Measurements from ENCODE around the gene CCNYL1.

Gene CCNYL1

GRCh38 chr2:207767461-207768167 lies 56.2 kb downstream of the CCNYL1 start:
- no peak for DNase-seq

- peak; percentile 14 for DNase-seq
Measured at GRCh38 chr2:207768168-207768865, 56.9 kb downstream of the CCNYL1 start.

- no peak for DNase-seq
Measured at GRCh38 chr2:207768866-207769596, 57.6 kb downstream of the CCNYL1 start.

GRCh38 chr2:207770602-207771404 lies 59.4 kb downstream of the CCNYL1 start:
- no peak for DNase-seq

DNA sequence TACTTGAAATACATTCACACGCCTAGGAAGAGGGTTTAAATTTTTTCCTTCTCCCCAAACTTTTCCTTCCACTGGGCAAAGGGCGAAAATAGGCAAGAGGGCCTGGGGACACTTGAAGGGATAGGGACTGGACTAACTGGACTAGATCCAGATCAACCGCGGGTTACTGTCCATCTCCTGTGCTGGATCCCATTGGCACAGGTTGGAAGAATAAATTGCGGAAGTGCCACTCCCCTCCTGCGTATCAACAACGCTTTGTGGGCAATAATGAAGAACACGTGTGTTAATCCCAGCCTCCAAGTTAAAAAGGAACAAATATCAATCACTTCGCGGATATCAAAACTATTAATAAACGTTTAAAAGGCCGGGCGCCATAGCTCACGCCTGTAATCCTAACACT lies 60.0 kb downstream of the CCNYL1 start:
- DNase-seq: no peak

DNA sequence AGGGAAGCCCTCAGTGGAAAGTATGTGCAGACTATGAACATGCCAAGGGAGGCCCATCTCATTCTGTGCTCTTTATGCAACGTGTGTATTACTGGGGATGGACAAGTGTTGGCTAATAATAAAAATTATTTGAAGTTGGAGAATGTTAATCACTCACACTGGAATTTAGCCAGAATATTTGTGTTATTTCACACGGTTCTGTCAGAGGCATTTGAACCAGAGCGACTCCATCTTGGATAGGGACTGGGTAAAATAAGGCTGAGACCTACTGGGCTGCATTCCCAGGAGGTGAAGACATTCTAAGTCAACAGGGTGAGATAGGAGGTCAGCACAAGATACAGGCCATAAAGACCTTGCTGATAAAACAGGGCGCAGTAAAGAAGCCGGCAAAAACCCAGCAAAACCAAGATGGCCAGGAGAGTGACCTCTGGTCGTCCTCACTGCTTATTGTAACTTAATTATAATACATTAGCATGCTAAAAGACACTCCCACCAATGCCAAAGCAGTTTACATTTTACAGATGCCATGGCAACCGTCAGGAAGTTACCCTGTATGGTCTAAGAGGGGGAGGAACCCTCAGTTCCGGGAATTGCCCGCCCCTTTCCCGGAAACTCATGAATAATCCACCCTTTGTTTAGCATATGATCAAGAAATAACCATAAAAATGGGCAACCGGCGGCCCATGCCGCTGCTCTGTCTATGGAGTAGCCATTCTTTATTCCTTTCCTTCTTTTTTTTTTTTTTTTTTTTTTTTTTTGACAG lies 60.8 kb downstream of the CCNYL1 start:
- no peak for DNase-seq

- no peak for DNase-seq
Measured at GRCh38 chr2:207772844-207773205, 61.4 kb downstream of the CCNYL1 start.

- DNase-seq: no peak
Measured at GRCh38 chr2:207775473-207775872, 64.0 kb downstream of the CCNYL1 start.

- no peak for DNase-seq
Measured at GRCh38 chr2:207777124-207777523, 65.7 kb downstream of the CCNYL1 start.

DNA sequence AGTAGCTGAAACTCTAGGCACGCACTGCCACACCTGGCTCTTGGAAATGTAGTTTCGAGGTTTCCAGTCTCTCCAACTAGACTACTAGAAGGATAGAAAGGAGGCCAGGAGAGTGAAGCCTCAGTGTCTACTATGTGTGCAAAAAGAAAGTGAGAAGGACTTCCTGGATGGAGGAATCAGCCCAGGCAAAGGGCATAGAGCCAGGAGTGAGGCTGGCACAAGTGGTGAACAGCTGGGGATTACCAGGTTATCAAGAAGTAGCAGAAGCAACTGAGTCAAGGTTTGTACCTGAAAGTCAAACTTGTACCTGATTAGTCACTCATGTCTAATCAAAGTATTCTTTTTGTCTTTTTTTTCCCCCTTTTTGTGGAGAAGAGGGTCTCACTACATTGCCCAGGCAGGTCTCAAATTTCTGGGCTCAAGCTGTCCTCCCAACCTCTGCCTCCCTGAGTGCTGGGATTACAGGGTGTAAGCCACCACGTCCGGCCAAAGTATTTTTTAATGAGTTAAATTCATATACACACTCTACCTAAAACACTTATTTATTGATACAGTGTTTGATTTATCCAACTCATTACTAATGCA lies 67.0 kb downstream of the CCNYL1 start:
- no peak for DNase-seq

GRCh38 chr2:207779523-207779922 lies 68.1 kb downstream of the CCNYL1 start:
- no peak for DNase-seq

DNA sequence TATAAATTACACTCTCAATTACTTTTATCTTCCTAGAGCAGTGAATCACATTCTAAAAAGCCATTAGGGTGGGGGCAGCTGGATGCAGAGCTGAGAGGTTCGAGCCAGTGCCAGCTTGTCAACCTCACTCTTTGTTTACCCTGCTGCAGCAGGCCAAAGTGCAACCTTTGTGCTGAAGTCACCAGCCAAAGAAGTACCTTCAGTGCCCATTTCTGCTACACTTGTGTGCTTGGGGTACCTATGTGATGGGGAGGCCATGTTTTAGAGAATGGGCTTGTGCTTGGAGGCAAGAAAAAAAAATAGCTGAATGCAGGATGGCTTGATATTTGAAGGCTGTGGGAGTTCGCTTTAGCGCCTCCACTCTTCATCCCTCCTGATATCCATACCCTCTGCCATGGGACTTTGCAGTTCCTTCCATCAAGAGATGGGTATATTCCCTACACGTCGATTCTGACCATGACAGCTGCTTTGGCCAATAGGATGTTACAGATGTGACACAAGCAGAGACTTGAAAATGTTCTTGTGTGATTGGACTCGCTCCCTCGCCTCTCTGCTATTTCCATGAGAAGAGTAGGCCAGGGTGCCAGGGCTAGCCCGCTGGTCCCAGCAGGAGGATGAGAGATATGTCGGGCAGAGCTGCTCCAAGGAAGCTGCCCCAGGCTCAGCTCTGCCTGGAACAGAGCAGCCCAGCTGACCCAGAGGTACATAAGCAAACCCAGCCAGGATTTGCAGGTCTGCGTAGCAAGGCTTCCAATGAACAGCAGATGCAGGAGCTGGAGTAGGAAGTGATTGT lies 71.0 kb downstream of the CCNYL1 start:
- no peak for DNase-seq

DNA sequence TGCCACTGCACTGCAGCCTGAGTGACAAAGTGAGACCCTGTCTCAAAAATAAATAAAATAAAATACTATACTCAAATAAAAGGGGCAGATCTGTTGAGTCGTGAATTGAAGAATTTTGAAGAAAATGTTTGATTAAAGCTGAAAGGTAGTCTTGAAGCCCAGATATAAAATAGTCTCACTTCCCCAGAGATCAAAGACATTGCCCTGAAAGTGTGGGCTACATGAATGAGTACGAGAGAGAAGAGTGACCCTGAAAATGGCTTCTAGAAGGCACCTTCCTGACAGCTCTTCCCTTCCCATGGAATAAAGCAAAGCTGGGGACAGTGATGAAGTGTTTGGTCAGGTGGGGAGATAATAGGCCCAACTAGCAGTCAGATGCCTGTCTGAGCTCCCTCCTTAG lies 72.1 kb downstream of the CCNYL1 start:
- DNase-seq: no peak

DNA sequence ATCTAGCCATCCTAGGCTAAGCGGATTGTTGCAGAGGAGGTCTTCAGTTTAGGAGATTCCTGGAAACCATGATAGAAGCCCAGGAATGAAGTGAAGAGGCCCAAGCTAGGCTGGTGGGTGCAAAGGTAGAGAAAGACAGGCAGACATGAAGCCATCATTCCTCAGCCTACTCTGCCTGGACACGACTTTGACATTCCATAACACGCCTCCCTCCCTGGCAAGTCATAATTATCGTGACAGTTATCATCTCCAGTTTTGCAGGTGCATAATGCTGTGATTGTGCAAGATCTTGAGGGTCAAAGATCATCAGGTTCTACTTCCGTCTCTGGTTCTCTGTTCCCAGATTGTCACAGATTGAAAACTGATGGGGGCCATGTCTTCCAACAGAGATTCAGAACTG lies 73.5 kb downstream of the CCNYL1 start:
- DNase-seq: no peak

DNA sequence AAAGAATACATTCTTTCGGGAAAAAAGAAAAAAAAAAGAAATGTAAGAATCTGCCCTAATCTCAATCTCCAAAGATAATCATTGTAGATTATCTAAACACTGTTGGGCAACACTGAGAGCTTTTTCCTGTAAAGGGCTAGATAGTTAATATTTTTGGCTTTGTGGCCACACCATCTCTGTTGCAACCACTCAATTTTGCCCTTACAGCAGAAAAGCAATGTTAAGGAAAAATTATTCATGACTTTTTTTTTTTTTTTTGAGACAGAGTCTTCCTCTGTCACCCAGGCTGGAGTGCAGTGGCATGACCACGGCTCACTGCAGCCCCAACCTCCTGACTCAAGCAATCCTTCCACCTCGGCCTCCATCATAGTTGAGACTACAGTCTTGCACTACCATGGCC lies 75.6 kb downstream of the CCNYL1 start:
- no peak for DNase-seq

GRCh38 chr2:207787800-207788199 lies 76.4 kb downstream of the CCNYL1 start:
- no peak for DNase-seq

- DNase-seq: no peak
Measured at GRCh38 chr2:207790898-207791297, 79.5 kb downstream of the CCNYL1 start.

DNA sequence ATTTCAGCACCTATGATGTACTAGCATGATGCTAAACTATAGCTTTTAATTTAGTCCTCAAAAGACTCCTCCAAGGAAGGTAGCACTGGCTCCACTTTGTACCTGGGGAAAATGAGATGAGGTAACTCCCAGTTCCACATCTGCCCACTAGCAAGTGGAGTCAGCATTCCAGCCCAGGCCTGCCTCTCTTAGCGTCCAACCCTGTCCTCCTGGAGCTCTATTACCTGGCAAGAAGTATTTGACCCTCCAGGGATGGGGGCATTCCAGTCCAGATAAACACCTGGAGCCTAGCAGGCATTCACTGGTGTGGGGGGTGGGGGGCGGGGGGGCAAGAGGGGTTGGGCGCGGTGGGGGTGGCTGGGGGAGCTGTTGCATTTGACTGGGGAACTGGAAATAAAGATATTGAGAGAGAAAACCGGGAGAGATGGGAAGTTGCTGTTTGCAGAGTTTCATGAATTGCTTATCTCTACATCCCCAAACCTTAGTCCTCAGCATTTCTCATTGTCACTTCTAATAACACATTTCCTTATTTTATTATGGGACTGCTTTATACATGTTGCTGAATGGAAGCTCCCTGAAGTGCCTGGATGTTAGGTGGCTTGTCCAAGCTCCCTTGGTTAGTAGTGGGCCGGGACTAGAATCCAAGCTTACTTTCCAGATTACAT lies 80.3 kb downstream of the CCNYL1 start:
- no peak for DNase-seq

DNA sequence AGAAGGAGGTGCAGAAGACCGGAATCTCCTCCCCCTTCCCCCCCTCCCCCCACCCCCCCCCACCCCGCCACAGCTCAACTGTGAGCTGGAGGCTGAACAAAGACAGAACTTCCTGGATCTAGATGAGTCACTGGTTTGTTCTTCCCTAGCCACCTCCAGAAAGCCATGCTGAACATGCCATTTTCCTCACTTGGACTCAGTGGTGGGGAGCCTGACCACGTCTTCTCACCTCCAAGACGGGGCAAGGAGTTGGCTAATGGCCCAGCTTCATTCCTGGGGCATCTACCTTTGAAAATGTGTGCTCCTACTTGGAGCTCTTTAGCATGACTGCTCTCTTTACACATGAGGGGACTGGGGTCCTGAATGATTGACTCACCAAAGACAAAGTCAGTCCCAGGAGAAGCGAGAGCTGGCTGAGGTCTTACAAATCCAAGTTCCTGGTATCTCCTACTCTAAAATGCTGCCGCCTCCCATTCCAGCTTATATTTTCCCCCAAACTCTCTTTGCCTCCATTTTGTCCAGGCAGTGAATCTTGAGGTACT lies 80.9 kb downstream of the CCNYL1 start:
- no peak for DNase-seq

All from T-helper 9 cell (primary cell).